ENCODE measurements around the gene RRBP1. TPM values are rescaled to one million over a fixed set of nuclear protein-coding genes. Genes with fewer than 3 reads are reported as not detected.

Gene RRBP1
- total RNA-seq, 1 experiment from 2014 or later = 75.9 TPM

GRCh38 chr20:17701826-17702225 is 19.8 kb upstream of the RRBP1 start:
- H3K27ac ChIP-seq (ENCODE audit: low read depth, low read length, poor library complexity, severe bottlenecking) = no peak overlapping the region
- CTCF ChIA-PET = no interaction called here
- no peaks in the 10 kb centered on the region for H3K36me3 ChIP-seq (ENCODE audit: insufficient read depth, low read length, poor library complexity, severe bottlenecking)
- POLR2A ChIA-PET (ENCODE audit: low non-redundant PET) = no interaction called here
- DNase-seq (ENCODE audit: low spot score) = no peak
- TF ChIP-seq CTCF (conservative IDR thresholded peaks at IDR 0.05; ENCODE audit: low read depth, low read length) = no peak
- no peak for TF ChIP-seq EZH2 (IDR thresholded peaks at IDR 0.05; ENCODE audit: borderline replicate concordance, low read depth, low read length, poor library complexity, severe bottlenecking)
- H3K4me3 ChIP-seq (ENCODE audit: low read depth, low read length, poor library complexity, severe bottlenecking) = no peak overlapping the region
- intact Hi-C loops (cut with micrococcal nuclease; ENCODE audit: unreplicated experiment) = no loop called here
- no peaks in the 10 kb centered on the region for H3K9me3 ChIP-seq (ENCODE audit: low read depth, low read length, poor library complexity, severe bottlenecking)
- no peaks in the 10 kb centered on the region for H3K27me3 ChIP-seq (replicated peaks; ENCODE audit: insufficient read depth, low read depth, low read length, poor library complexity)
- H3K4me1 ChIP-seq (ENCODE audit: insufficient read depth, low read length, poor library complexity, severe bottlenecking) = no peaks in the 10 kb centered on the region
- BruUV-seq (replicated peaks) = no TSS peak

GRCh38 chr20:17700637-17701036 is 18.6 kb upstream of the RRBP1 start:
- TF ChIP-seq CTCF (conservative IDR thresholded peaks at IDR 0.05; ENCODE audit: low read depth, low read length) (no peak), EZH2 (IDR thresholded peaks at IDR 0.05; ENCODE audit: borderline replicate concordance, low read depth, low read length, poor library complexity, severe bottlenecking) (no peak)
- POLR2A ChIA-PET (ENCODE audit: low non-redundant PET) = no interaction called here
- Histone ChIP-seq H3K36me3 (ENCODE audit: insufficient read depth, low read length, poor library complexity, severe bottlenecking) (no peaks in the 10 kb centered on the region), H3K27me3 (replicated peaks; ENCODE audit: insufficient read depth, low read depth, low read length, poor library complexity) (no peaks in the 10 kb centered on the region), H3K9me3 (ENCODE audit: low read depth, low read length, poor library complexity, severe bottlenecking) (no peaks in the 10 kb centered on the region), H3K4me1 (ENCODE audit: insufficient read depth, low read length, poor library complexity, severe bottlenecking) (no peaks in the 10 kb centered on the region), H3K27ac (ENCODE audit: low read depth, low read length, poor library complexity, severe bottlenecking) (no peak overlapping the region), H3K4me3 (ENCODE audit: low read depth, low read length, poor library complexity, severe bottlenecking) (no peak overlapping the region)
- DNase-seq (ENCODE audit: low spot score) = no peak
- CTCF ChIA-PET = no interaction called here
- no TSS peak for BruUV-seq (replicated peaks)
- intact Hi-C loops (cut with micrococcal nuclease; ENCODE audit: unreplicated experiment) = no loop called here

GRCh38 chr20:17699931-17700351 is 17.9 kb upstream of the RRBP1 start, which contains the start of gene BANF2:
TSS of gene BANF2 (plus strand) at chr20:17699966. CDS start at chr20:17725026, 25,060 bp downstream.
- DNase-seq (ENCODE audit: low spot score) = no peak
- Histone ChIP-seq H3K4me3 (ENCODE audit: low read depth, low read length, poor library complexity, severe bottlenecking) (no peak within 1 kb of the TSS), H3K27ac (ENCODE audit: low read depth, low read length, poor library complexity, severe bottlenecking) (no peak within 1 kb of the TSS), H3K4me1 (ENCODE audit: insufficient read depth, low read length, poor library complexity, severe bottlenecking) (no peaks in the 10 kb centered on the region), H3K9me3 (ENCODE audit: low read depth, low read length, poor library complexity, severe bottlenecking) (no peaks in the 10 kb centered on the region), H3K27me3 (replicated peaks; ENCODE audit: insufficient read depth, low read depth, low read length, poor library complexity) (no peaks in the 10 kb centered on the region), H3K36me3 (ENCODE audit: insufficient read depth, low read length, poor library complexity, severe bottlenecking) (no peaks in the 10 kb centered on the region)
- no peak for TF ChIP-seq CTCF (conservative IDR thresholded peaks at IDR 0.05; ENCODE audit: low read depth, low read length)
- TF ChIP-seq EZH2 (IDR thresholded peaks at IDR 0.05; ENCODE audit: borderline replicate concordance, low read depth, low read length, poor library complexity, severe bottlenecking) = no peak
- CTCF ChIA-PET = no interaction called here
- POLR2A ChIA-PET (ENCODE audit: low non-redundant PET) = no interaction called here
- intact Hi-C loops (cut with micrococcal nuclease; ENCODE audit: unreplicated experiment) = no loop called here
- BruUV-seq (replicated peaks) = no TSS peak
